GM21423 (cell line): ENCODE data around the gene IGIP.
A peak's percentile ranks its signal among the peaks of the same experiment; 100 is the strongest.

Experiments used
- ATAC-seq: cut with Tn5 transposase; IDR thresholded peaks from one replicate; pipeline ENCODE4 v1.9.1; 2021; ENCODE audit warnings: mild to moderate bottlenecking, moderate library complexity; ENCODE audit not compliant: unreplicated experiment

Gene IGIP

GRCh38 chr5:140125637-140126036, at the start of gene IGIP:
Gene IGIP (plus strand): TSS chr5:140125937. CDS start chr5:140128477, 2,540 bp downstream.
- ATAC-seq = no peak

- ATAC-seq = no peak
Measured at GRCh38 chr5:140076142-140076541, 49.6 kb upstream of the IGIP start.

GRCh38 chr5:140076788-140077187, 48.9 kb upstream of the IGIP start:
- no peak for ATAC-seq

- ATAC-seq = no peak
Measured at GRCh38 chr5:140083120-140083519, 42.6 kb upstream of the IGIP start.

- no peak for ATAC-seq
Measured at GRCh38 chr5:140083650-140084049, 42.1 kb upstream of the IGIP start.

GRCh38 chr5:140084541-140084940, 41.2 kb upstream of the IGIP start:
- no peak for ATAC-seq

GRCh38 chr5:140090251-140090650, 35.5 kb upstream of the IGIP start:
- ATAC-seq = no peak

- ATAC-seq = no peak
Measured at GRCh38 chr5:140093179-140093578, 32.6 kb upstream of the IGIP start.

- ATAC-seq = no peak
Measured at GRCh38 chr5:140093866-140094265, 31.9 kb upstream of the IGIP start.

GRCh38 chr5:140094889-140095288, 30.8 kb upstream of the IGIP start:
- ATAC-seq = no peak

GRCh38 chr5:140101179-140101578, 24.6 kb upstream of the IGIP start:
- no peak for ATAC-seq

GRCh38 chr5:140103154-140103553, 22.6 kb upstream of the IGIP start:
- no peak for ATAC-seq

GRCh38 chr5:140104100-140104499, 21.6 kb upstream of the IGIP start:
- ATAC-seq = no peak

GRCh38 chr5:140106101-140106500, 19.6 kb upstream of the IGIP start:
- ATAC-seq = no peak

GRCh38 chr5:140106805-140107311, 18.9 kb upstream of the IGIP start:
- no peak for ATAC-seq

- ATAC-seq = peak; percentile 88
Measured at GRCh38 chr5:140107312-140108092, 18.2 kb upstream of the IGIP start.

GRCh38 chr5:140108093-140109017, 17.4 kb upstream of the IGIP start:
- ATAC-seq = no peak

- no peak for ATAC-seq
Measured at GRCh38 chr5:140109018-140109758, 16.5 kb upstream of the IGIP start.

GRCh38 chr5:140109759-140110645, 15.7 kb upstream of the IGIP start:
- ATAC-seq = no peak

- no peak for ATAC-seq
Measured at GRCh38 chr5:140110646-140110957, 15.1 kb upstream of the IGIP start.
